ENCODE measurements around the gene CDC42BPB.

GRCh38 chr14:103088921-103089320 is 31.6 kb upstream of the CDC42BPB start:
- no peak for TF ChIP-seq CTCF (IDR thresholded peaks at IDR 0.05)
- TF ChIP-seq TCF7L2 (IDR thresholded peaks at IDR 0.05; ENCODE audit: low read depth, low read length): no peak
- TF ChIP-seq REST (IDR thresholded peaks at IDR 0.05; ENCODE audit: insufficient read depth in 1 of 2, low read depth in 2 of 2, low read length in 1 of 2): no peak

Measured in Panc1 (cell line).